ENCODE measurements around the gene ZNF649. TPM values are rescaled to one million over a fixed set of nuclear protein-coding genes. Genes with fewer than 3 reads are reported as not detected.
A peak's percentile ranks its signal among the peaks of the same experiment; 100 is the strongest.

ZNF649 gene
- total RNA-seq: 6.4 and 12.1 TPM in 2 replicates

DNA sequence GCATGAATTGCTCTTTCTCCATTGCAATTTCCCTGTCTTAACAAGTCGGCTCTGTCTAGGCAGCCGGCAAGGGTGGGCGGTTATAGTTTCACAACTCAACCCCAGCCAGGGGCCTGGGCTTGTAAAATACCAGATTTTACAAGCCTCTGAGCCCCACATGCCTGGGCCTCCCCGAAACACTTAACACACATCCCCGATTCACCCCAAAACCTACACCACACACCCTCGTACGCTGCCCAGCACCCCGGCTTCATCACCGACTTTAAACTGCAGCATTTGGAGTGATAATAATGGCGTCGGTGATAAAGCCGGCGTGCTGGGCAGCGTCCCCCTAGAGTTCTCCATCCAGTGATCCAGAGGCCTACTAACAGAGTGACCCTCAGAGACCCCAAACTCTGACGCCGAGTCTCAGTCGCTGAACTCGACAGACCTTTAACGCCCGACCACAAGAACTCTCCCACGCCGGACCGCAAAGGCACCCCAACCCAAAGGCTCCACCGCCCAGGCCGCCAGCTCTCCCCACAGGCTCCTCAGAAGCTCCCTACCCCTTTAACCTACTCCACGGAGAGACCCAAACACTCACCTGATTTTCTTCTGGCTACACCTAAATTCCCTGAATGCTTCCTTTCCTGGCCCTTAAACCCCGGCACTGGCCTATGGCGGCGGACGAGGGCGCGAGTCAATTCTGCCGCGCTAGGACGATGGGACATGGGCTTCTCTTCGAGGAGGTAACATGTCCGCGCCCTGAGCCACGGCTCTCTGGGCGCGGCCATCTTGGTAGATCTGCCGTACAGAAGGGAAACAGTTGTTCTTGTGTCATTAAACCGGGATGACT is at the start of gene ZNF649:
Gene ZNF649, minus strand, starts transcription at position 687 of the 835 bp plus-strand sequence. CDS start 4,910 bp downstream, outside the sequence.
- TF ChIP-seq, protein P1, sequence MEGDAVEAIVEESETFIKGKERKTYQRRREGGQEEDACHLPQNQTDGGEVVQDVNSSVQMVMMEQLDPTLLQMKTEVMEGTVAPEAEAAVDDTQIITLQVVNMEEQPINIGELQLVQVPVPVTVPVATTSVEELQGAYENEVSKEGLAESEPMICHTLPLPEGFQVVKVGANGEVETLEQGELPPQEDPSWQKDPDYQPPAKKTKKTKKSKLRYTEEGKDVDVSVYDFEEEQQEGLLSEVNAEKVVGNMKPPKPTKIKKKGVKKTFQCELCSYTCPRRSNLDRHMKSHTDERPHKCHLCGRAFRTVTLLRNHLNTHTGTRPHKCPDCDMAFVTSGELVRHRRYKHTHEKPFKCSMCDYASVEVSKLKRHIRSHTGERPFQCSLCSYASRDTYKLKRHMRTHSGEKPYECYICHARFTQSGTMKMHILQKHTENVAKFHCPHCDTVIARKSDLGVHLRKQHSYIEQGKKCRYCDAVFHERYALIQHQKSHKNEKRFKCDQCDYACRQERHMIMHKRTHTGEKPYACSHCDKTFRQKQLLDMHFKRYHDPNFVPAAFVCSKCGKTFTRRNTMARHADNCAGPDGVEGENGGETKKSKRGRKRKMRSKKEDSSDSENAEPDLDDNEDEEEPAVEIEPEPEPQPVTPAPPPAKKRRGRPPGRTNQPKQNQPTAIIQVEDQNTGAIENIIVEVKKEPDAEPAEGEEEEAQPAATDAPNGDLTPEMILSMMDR (IDR thresholded peaks at IDR 0.05; ENCODE audit: insufficient read depth, low read depth, low read length): peak; percentile 20
- peak within 1 kb of the TSS; percentile 91 for H3K4me3 ChIP-seq (ENCODE audit: low read depth, low read length)
- DNase-seq (ENCODE audit: low read depth): peak; percentile 84

DNA sequence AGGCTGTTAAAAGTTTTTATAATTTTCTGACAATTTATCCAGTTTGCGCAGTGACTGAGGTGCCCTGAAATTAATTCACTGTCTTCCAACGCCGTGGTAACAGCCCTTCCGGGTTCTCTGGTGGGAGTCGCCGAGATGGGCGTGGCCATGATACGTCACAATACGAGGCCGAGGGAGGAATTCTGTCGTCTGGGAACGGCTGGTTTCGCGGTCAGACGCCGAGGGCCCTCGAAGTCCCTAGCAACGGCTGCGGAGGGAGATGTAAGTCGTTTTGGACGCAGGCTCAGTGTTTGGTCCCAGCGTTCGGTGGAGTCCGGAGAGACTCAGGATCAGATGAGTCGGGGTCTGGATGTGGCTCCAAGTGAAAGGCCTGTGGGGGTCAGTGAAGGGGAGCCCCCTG is 44.2 kb upstream of the ZNF649 start:
- DNase-seq (ENCODE audit: low read depth): peak; percentile 52
- TF ChIP-seq, protein P1 (IDR thresholded peaks at IDR 0.05; ENCODE audit: insufficient read depth, low read depth, low read length): no peak
- peak overlapping the region; percentile 49 for H3K4me3 ChIP-seq (ENCODE audit: low read depth, low read length)

DNA sequence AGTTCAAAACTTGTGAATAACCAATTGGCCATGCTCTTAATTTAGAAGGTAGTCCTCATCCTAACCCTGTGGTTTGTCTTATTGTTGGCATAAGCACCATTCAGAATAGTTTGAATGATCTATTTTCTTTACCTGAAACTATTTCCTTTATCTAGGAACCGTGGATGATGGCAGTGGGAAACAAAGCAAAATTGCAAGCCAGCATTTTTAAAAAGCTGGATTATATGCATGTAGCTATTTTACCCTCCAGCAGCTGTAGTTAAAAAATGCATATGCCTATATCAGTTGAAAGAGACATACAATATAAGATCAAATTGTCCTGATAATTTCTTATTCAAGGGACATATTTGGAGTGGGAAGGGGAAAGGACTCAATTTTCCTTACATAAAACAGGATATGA is 41.8 kb upstream of the ZNF649 start:
- H3K4me3 ChIP-seq (ENCODE audit: low read depth, low read length): no peak overlapping the region
- no peak for DNase-seq (ENCODE audit: low read depth)
- TF ChIP-seq, protein P1 (IDR thresholded peaks at IDR 0.05; ENCODE audit: insufficient read depth, low read depth, low read length): no peak

DNA sequence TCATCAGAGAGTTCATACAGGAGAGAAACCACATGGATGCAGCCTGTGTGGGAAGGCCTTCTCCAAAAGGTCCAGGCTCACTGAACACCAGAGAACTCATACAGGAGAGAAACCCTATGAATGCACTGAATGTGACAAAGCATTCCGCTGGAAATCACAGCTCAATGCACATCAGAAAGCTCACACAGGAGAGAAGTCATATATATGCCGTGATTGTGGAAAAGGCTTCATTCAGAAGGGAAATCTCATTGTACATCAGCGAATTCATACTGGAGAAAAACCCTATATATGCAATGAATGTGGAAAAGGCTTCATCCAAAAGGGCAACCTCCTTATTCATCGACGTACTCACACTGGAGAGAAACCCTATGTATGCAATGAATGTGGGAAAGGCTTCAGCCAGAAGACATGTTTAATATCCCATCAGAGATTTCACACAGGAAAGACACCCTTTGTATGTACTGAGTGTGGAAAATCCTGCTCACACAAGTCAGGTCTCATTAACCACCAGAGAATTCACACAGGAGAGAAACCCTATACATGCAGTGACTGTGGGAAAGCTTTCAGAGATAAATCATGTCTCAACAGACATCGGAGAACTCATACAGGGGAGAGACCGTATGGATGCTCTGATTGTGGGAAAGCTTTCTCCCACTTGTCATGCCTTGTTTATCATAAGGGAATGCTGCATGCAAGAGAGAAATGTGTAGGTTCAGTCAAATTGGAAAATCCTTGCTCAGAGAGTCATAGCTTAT is 40.2 kb upstream of the ZNF649 start:
- H3K4me3 ChIP-seq (ENCODE audit: low read depth, low read length): no peak overlapping the region
- DNase-seq (ENCODE audit: low read depth): no peak
- TF ChIP-seq, protein P1 (IDR thresholded peaks at IDR 0.05; ENCODE audit: insufficient read depth, low read depth, low read length): no peak

DNA sequence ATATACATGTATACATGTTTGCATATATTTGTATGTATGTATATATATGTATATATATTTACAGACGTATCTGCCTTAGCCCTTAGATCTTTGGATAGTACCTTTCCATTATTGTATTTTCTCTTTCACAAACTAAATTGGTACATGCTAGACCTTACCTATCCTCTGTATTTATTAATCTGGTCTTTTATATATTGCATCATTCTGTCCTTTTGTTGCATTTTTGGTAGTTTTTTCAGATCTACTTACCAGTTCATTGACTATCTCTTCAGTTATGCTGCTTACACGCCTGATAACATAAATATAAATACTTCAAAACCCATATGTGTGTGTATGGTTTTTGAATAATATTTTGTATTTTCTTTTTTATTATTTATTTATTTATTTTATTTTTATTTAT is 34.1 kb upstream of the ZNF649 start:
- DNase-seq (ENCODE audit: low read depth): no peak
- no peak overlapping the region for H3K4me3 ChIP-seq (ENCODE audit: low read depth, low read length)
- TF ChIP-seq, protein P1 (IDR thresholded peaks at IDR 0.05; ENCODE audit: insufficient read depth, low read depth, low read length): no peak

DNA sequence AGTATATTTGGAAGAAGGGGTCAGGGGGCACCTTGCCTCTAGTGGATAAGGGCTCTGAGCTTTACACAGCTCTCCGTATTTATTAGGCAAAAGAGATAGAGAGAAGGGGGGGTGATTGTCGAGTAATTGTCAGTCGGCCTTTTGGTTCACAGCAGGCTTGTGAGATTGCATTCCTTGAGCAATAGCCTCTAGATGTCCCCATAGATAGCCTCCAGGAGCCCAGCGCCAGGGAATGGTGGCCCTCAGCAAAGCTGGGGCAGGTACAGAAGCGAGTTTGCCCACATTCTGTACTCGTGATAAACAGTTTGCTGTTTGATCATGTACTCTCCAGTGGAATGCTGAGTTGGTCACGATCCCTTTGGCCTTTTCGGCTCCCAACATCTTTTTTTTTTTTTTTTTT is 27.1 kb upstream of the ZNF649 start:
- no peak for DNase-seq (ENCODE audit: low read depth)
- H3K4me3 ChIP-seq (ENCODE audit: low read depth, low read length): no peak overlapping the region
- TF ChIP-seq, protein P1 (IDR thresholded peaks at IDR 0.05; ENCODE audit: insufficient read depth, low read depth, low read length): no peak
